Measurements from ENCODE around the gene CCDC68. TPM values are rescaled to one million over a fixed set of nuclear protein-coding genes. Genes with fewer than 3 reads are reported as not detected.

CCDC68 gene
- total RNA-seq, 4 donors from 2014 or later: 3.9 to 19.7 (median 5.8) TPM

- Histone ChIP-seq H3K4me1 (no peaks in the 10 kb centered on the region), H3K9me3 (no peaks in the 10 kb centered on the region), H3K27ac (no peak overlapping the region), H3K36me3 (no peaks in the 10 kb centered on the region), H3K4me3 (no peak overlapping the region), H3K27me3 (no peaks in the 10 kb centered on the region)
- DNase-seq (ENCODE audit: low spot score in 2 of 2): no peak
- 77 to 80% methylated on average over 2 of the region's 2 CpGs for WGBS, 2 donors
- TF ChIP-seq POLR2A (IDR thresholded peaks at IDR 0.05): no peak
- no peak for TF ChIP-seq CTCF (IDR thresholded peaks at IDR 0.05)
- TF ChIP-seq EP300 (IDR thresholded peaks at IDR 0.05): no peak
Observed at GRCh38 chr18:54888933-54889332, 70.3 kb downstream of the CCDC68 start.

- no peaks in the 10 kb centered on the region for H3K9me3 ChIP-seq
- 70 to 87% methylated on average over 2 of the region's 2 CpGs for WGBS, 2 donors
Observed at GRCh38 chr18:54888378-54888777, 70.9 kb downstream of the CCDC68 start.

GRCh38 chr18:54883816-54884604 lies 75.3 kb downstream of the CCDC68 start:
- no peaks in the 10 kb centered on the region for H3K36me3 ChIP-seq
- DNase-seq (ENCODE audit: low spot score in 2 of 2): no peak
- H3K27ac ChIP-seq: no peak overlapping the region
- 85 to 86% methylated on average over 6 of the region's 6 CpGs for WGBS, 2 donors
- H3K4me1 ChIP-seq: no peaks in the 10 kb centered on the region
- H3K27me3 ChIP-seq: no peaks in the 10 kb centered on the region
- TF ChIP-seq CTCF (IDR thresholded peaks at IDR 0.05): no peak
- TF ChIP-seq EP300 (IDR thresholded peaks at IDR 0.05): no peak
- no peak for TF ChIP-seq POLR2A (IDR thresholded peaks at IDR 0.05)
- H3K9me3 ChIP-seq: no peaks in the 10 kb centered on the region
- no peak overlapping the region for H3K4me3 ChIP-seq

More at GRCh38 chr18:54888378-54888777, 70.9 kb downstream of the CCDC68 start:
- Histone ChIP-seq H3K4me3 (no peak overlapping the region), H3K27ac (no peak overlapping the region), H3K36me3 (no peaks in the 10 kb centered on the region), H3K4me1 (no peaks in the 10 kb centered on the region), H3K27me3 (no peaks in the 10 kb centered on the region)
- TF ChIP-seq POLR2A (IDR thresholded peaks at IDR 0.05): no peak
- TF ChIP-seq EP300 (IDR thresholded peaks at IDR 0.05): no peak
- DNase-seq (ENCODE audit: low spot score in 2 of 2): no peak

- Histone ChIP-seq H3K27me3 (no peaks in the 10 kb centered on the region), H3K4me1 (no peaks in the 10 kb centered on the region), H3K27ac (no peak overlapping the region), H3K4me3 (no peak overlapping the region), H3K9me3 (no peaks in the 10 kb centered on the region), H3K36me3 (no peaks in the 10 kb centered on the region)
- DNase-seq (ENCODE audit: low spot score in 2 of 2): no peak
- WGBS, 2 donors: 60 to 67% methylated on average over 4 of the region's 4 CpGs
- TF ChIP-seq EP300 (IDR thresholded peaks at IDR 0.05): no peak
- TF ChIP-seq CTCF (IDR thresholded peaks at IDR 0.05): no peak
- no peak for TF ChIP-seq POLR2A (IDR thresholded peaks at IDR 0.05)
Observed at GRCh38 chr18:54882318-54882717, 76.9 kb downstream of the CCDC68 start.

GRCh38 chr18:54881229-54881768 lies 78.0 kb downstream of the CCDC68 start:
- no peaks in the 10 kb centered on the region for H3K4me1 ChIP-seq
- no peaks in the 10 kb centered on the region for H3K36me3 ChIP-seq
- H3K9me3 ChIP-seq: no peaks in the 10 kb centered on the region
- 65 to 67% methylated on average over 6 of the region's 6 CpGs for WGBS, 2 donors
- H3K4me3 ChIP-seq: no peak overlapping the region
- no peak for DNase-seq (ENCODE audit: low spot score in 2 of 2)
- TF ChIP-seq CTCF (IDR thresholded peaks at IDR 0.05): no peak
- TF ChIP-seq POLR2A (IDR thresholded peaks at IDR 0.05): no peak
- TF ChIP-seq EP300 (IDR thresholded peaks at IDR 0.05): no peak
- H3K27ac ChIP-seq: no peak overlapping the region
- no peaks in the 10 kb centered on the region for H3K27me3 ChIP-seq
